PC-3 (cell line): ENCODE results near the gene MON2. TPM values are rescaled to one million over a fixed set of nuclear protein-coding genes. Genes with fewer than 3 reads are reported as not detected.
A peak's percentile ranks its signal among the peaks of the same experiment; 100 is the strongest.

Experiments used
- ATAC-seq: fragments of 200-7000 bp; cut with Tn5 transposase; 2 replicates; pipeline ENCODE4 v1.9.1; 2020; ENCODE audit warnings: mild to moderate bottlenecking, moderate library complexity
- BruUV-seq: library from RNA; stranded (reverse); fragments of 400-500 nt; replicated peaks from 2 replicates; lab custom pipeline; 2021; lab: Mats Ljungman, UMichigan
- CTCF ChIA-PET: fragments of 300-600 bp; sonication (Branson Sonifier 250); formaldehyde crosslinking; loops from one replicate; lab custom pipeline; 2022; ENCODE audit warnings: antibody characterized with exemption; lab: Charles Lee
- POLR2A ChIA-PET: fragments of 300-600 bp; sonication (Branson Sonifier 250); formaldehyde crosslinking; loops from one replicate; lab custom pipeline; 2022; ENCODE audit warnings: antibody characterized with exemption; ENCODE audit not compliant: unreplicated experiment; lab: Charles Lee
- DNase-seq: peaks from one replicate; pipeline ENCODE4 v3.0.0-alpha.2; 2015
- H2AFZ ChIP-seq: fragments of 300-600 bp; sonication (generic); 2 replicates; pipeline ENCODE4 v1.6.0; 2016; ENCODE audit warnings: antibody characterized with exemption, low read length
- H3F3A ChIP-seq: fragments of 300-600 bp; sonication (generic); one replicate; pipeline ENCODE4 v1.6.0; 2017; ENCODE audit warnings: antibody characterized with exemption, low read length, control low read depth, mild to moderate bottlenecking; ENCODE audit not compliant: unreplicated experiment
- H3K27ac ChIP-seq: fragments of 300-600 bp; sonication (generic); 2 replicates; pipeline ENCODE4 v1.5.1; 2016; ENCODE audit warnings: mild to moderate bottlenecking, low read length
- H3K27me3 ChIP-seq: fragments of 300-600 bp; sonication (generic); 2 replicates; pipeline ENCODE4 v1.6.1; 2016; ENCODE audit warnings: low read length, mixed read lengths
- H3K36me3 ChIP-seq: fragments of 300-600 bp; sonication (generic); 2 replicates; pipeline ENCODE4 v1.6.1; 2016; ENCODE audit warnings: low read depth, mixed run types, low read length, mixed read lengths
- H3K4me1 ChIP-seq: fragments of 300-600 bp; sonication (generic); 2 replicates; pipeline ENCODE4 v1.5.1; 2016; ENCODE audit warnings: low read length; ENCODE audit not compliant: insufficient read depth
- H3K4me2 ChIP-seq: fragments of 300-600 bp; sonication (generic); 2 replicates; pipeline ENCODE4 v1.6.0; 2016; ENCODE audit warnings: low read length
- H3K4me3 ChIP-seq: fragments of 300-600 bp; sonication (generic); 2 replicates; pipeline ENCODE4 v1.5.1; 2016; ENCODE audit warnings: mild to moderate bottlenecking, low read length, mixed read lengths
- H3K79me2 ChIP-seq: fragments of 300-600 bp; sonication (generic); 2 replicates; pipeline ENCODE4 v1.6.1; 2017; ENCODE audit warnings: low read length, mixed read lengths
- H3K9ac ChIP-seq: fragments of 300-600 bp; sonication (generic); 2 replicates; pipeline ENCODE4 v1.6.0; 2016; ENCODE audit warnings: mild to moderate bottlenecking, low read length
- H3K9me2 ChIP-seq: fragments of 300-600 bp; sonication (generic); replicated peaks from 2 replicates; pipeline ENCODE4 v1.6.1; 2016; ENCODE audit warnings: mixed run types, low read length, mixed read lengths
- H3K9me3 ChIP-seq: fragments of 300-600 bp; sonication (generic); 2 replicates; pipeline ENCODE4 v1.6.1; 2016; ENCODE audit warnings: low read length, mixed read lengths
- H4K20me1 ChIP-seq: fragments of 300-600 bp; sonication (generic); 2 replicates; pipeline ENCODE4 v1.6.1; 2016; ENCODE audit warnings: low read length, mixed read lengths
- CTCF ChIP-seq: fragments of 300-600 bp; sonication (generic); conservative IDR thresholded peaks from 2 replicates; pipeline ENCODE4 v1.5.1; 2017; ENCODE audit warnings: antibody characterized with exemption, low read depth, mild to moderate bottlenecking, low read length
- EZH2 ChIP-seq: fragments of 300-600 bp; sonication (generic); IDR thresholded peaks from one replicate; pipeline ENCODE4 v1.6.1; 2017; ENCODE audit warnings: antibody characterized with exemption, mild to moderate bottlenecking, low read length; ENCODE audit not compliant: unreplicated experiment
- EZH2phosphoT487 ChIP-seq: fragments of 300-600 bp; sonication (generic); IDR thresholded peaks from 2 replicates; pipeline ENCODE4 v1.6.1; 2018; ENCODE audit warnings: mild to moderate bottlenecking, antibody characterized with exemption, low read length, borderline replicate concordance
- intact Hi-C: fragments of 100-400 bp; cut with micrococcal nuclease; formaldehyde crosslinking; loops from 2 replicates; pipeline ENCODE4 v1.9.0; 2023
- total RNA-seq: library from RNA; depleted of rRNA; stranded (reverse); fragments of >200 nt; gene quantifications from 2 replicates; pipeline ENCODE4 v1.2.3, GENCODE V29; 2014

The MON2 gene
- total RNA-seq, 1 experiment from 2014 or later, result 19.1 TPM

GRCh38 chr12:62635649-62636048 is 169.0 kb downstream of the MON2 start:
- ChIA-PET CTCF (no interaction called here), POLR2A (no interaction called here)
- Histone ChIP-seq H3K27me3 (no peaks in the 10 kb centered on the region), H3K4me2 (no peak overlapping the region), H3K9ac (no peak overlapping the region), H3K79me2 (no peaks in the 10 kb centered on the region), H3K27ac (no peak overlapping the region), H3K4me3 (no peak overlapping the region), H3F3A (no peaks in the 10 kb centered on the region), H2AFZ (no peak overlapping the region), H3K36me3 (no peaks in the 10 kb centered on the region), H3K9me3 (no peaks in the 10 kb centered on the region), H3K9me2 (no peaks in the 10 kb centered on the region), H4K20me1 (no peaks in the 10 kb centered on the region), H3K4me1 (peaks cover 6% of the 10 kb centered on the region)
- TF ChIP-seq CTCF (no peak), EZH2phosphoT487 (no peak), EZH2 (no peak)
- ATAC-seq, result no peak
- DNase-seq, result no peak
- no TSS peak for BruUV-seq
- intact Hi-C loops, result no loop called here

- no peak for ATAC-seq
- Histone ChIP-seq H3F3A (no peaks in the 10 kb centered on the region), H3K9ac (no peak overlapping the region), H3K79me2 (no peaks in the 10 kb centered on the region), H3K4me2 (no peak overlapping the region), H3K27me3 (no peaks in the 10 kb centered on the region), H3K9me2 (no peaks in the 10 kb centered on the region), H4K20me1 (no peaks in the 10 kb centered on the region), H3K36me3 (no peaks in the 10 kb centered on the region), H2AFZ (no peak overlapping the region), H3K27ac (no peak overlapping the region), H3K9me3 (no peaks in the 10 kb centered on the region), H3K4me3 (no peak overlapping the region), H3K4me1 (peaks cover 16% of the 10 kb centered on the region)
- no TSS peak for BruUV-seq
- DNase-seq, result no peak
- ChIA-PET CTCF (no interaction called here), POLR2A (no interaction called here)
- intact Hi-C loops, result no loop called here
- TF ChIP-seq EZH2 (no peak), CTCF (no peak), EZH2phosphoT487 (no peak)
Measured at GRCh38 chr12:62637679-62638078, 171.1 kb downstream of the MON2 start.

GRCh38 chr12:62640910-62641448 is 174.4 kb downstream of the MON2 start:
- Histone ChIP-seq H3K9me2 (no peaks in the 10 kb centered on the region), H3K9me3 (no peaks in the 10 kb centered on the region), H3K4me2 (peak overlapping the region; percentile 5; the same call in 1 of the 2 replicates), H3K79me2 (no peaks in the 10 kb centered on the region), H2AFZ (no peak overlapping the region), H3K4me1 (peaks cover 16% of the 10 kb centered on the region), H3F3A (no peaks in the 10 kb centered on the region), H3K9ac (no peak overlapping the region), H3K27ac (peak overlapping the region; percentile 68), H4K20me1 (no peaks in the 10 kb centered on the region), H3K27me3 (no peaks in the 10 kb centered on the region), H3K36me3 (no peaks in the 10 kb centered on the region), H3K4me3 (no peak overlapping the region)
- intact Hi-C loops, result loop anchor here (1.0 to 2.0 kb wide), 4 partner anchors 20 to 153 kb away; no protein-coding TSS in a partner anchor
- BruUV-seq, result no TSS peak
- TF ChIP-seq EZH2phosphoT487, result no peak
- no peak for TF ChIP-seq EZH2
- TF ChIP-seq CTCF, result no peak
- peak; percentile 27 for DNase-seq
- ChIA-PET POLR2A (interaction anchor here (1.0 kb wide), 1 partner anchor 52 kb away, joined by 3 read pairs; no protein-coding TSS in a partner anchor), CTCF (no interaction called here)
- ATAC-seq, result peak; percentile 67
